NCI-H748 (cell line): ENCODE measurements around the gene SCARB1.

Source experiments
- DNase-seq: peaks from one replicate; lab custom pipeline; 2025; ENCODE audit not compliant: unreplicated experiment; lab: John Stamatoyannopoulos, UW

Gene SCARB1

DNA sequence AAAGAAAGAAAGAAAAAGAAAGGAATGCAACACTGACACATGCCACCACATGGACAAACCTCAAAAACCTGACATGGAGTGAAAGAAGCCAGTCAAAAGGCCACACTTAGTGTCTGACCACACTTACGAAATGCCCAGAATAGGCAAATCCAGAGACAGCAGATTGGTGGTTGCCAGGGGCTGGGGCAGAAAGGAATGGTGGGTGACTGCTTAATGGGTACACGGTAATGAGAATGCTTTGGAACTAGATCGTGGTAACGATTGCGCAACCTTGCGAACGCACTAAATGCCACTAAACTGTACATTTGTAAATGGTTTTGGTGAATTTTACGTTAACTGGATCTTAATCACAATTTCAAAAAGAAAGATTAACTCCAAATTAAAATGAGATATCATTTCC, 39.5 kb downstream of the SCARB1 start:
- DNase-seq = no peak

GRCh38 chr12:124823272-124823970, 40.2 kb downstream of the SCARB1 start:
- no peak for DNase-seq

- no peak for DNase-seq
Observed at GRCh38 chr12:124822218-124822617, 41.4 kb downstream of the SCARB1 start.

DNA sequence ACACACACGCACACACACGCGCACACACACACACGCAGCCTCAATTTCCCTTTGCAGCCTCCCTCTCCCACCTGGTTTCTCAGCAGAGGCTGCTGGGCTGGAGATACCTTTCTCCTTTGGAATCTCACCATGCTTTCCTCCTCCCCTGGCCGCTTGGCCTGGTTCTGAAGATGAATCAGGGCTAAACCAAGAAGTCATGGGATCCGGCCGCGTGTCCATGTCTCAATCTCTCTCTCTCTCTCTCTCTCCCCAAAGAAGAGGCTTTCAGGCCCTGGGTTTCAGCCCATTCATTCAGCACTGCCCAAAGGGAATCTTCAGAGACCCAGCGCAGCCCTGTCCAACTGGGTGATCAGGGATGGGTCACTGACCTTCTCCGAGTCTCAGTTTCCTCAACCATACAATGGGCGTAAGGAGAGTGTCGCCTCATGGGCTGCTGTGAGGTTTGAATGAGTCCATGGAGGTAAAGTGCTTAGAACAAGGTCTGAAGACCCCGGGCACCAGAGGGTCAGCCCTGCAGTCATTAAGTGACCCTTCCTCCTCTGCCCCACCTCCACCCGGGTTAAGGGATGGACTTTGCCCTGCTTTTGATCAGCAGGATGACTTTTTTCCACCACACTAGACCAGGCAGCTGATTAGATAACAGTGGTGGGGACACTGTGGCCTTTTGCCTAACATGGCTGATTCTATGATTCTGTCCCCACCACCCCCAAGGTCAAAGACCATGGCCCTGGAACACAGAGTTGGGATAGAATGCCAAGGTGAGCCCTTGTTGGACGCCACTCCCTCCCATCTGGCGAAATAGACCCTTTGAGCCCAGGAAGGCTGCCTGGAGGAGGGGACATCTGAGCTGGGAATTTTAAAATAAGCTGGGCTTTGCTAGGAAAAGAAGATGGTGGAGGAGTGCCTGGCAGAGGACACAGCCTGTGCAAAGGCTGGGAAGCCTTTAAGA, 42.1 kb downstream of the SCARB1 start:
- no peak for DNase-seq

GRCh38 chr12:124820199-124820598, 43.5 kb downstream of the SCARB1 start:
- DNase-seq = no peak

- DNase-seq = no peak
Observed at GRCh38 chr12:124819525-124819924, 44.1 kb downstream of the SCARB1 start.

GRCh38 chr12:124819080-124819479, 44.6 kb downstream of the SCARB1 start:
- no peak for DNase-seq

DNA sequence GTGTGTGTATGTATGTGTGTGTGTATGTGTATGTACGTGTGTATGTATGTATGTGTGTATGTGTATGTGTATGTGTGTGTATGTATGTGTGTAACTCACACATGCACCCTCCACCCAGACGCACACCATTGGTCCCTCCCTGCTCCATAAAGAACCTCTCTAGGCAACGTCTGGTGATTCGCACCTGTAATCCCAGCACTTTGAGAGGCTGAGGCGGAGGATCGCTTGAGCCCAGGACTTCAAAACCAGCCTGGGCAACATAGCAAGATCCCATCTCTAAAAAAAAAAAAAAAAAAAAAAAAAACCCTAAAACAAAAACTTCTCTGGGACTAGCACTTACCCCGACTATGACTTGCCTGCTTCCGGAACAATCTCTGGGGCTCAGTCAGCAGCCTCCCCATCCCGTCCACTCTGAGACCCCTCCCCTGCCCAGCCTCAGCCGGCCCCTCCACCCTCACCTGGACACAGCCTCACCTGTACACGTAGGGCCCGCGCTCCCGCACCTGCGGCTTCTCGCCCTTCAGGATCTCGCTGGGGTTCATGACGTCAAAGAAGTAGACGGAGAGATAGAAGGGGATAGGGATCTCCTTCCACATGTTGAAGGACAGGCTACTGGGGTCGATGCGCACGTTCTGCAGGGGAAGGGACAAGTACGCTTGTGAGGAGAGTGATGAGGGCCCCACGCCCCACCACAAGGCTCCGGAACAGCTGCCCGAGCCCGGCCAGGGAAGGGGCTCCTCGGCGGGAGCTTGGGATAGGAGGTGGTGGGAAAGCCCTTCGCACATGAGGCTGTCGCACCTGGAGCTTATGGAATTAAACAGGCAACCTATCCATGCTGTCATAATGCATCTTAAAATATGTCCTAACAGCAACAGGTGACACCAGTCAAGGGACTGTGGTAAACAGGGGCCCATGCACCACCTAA, 46.3 kb downstream of the SCARB1 start:
- no peak for DNase-seq

GRCh38 chr12:124816295-124816854, 47.3 kb downstream of the SCARB1 start:
- no peak for DNase-seq

DNA sequence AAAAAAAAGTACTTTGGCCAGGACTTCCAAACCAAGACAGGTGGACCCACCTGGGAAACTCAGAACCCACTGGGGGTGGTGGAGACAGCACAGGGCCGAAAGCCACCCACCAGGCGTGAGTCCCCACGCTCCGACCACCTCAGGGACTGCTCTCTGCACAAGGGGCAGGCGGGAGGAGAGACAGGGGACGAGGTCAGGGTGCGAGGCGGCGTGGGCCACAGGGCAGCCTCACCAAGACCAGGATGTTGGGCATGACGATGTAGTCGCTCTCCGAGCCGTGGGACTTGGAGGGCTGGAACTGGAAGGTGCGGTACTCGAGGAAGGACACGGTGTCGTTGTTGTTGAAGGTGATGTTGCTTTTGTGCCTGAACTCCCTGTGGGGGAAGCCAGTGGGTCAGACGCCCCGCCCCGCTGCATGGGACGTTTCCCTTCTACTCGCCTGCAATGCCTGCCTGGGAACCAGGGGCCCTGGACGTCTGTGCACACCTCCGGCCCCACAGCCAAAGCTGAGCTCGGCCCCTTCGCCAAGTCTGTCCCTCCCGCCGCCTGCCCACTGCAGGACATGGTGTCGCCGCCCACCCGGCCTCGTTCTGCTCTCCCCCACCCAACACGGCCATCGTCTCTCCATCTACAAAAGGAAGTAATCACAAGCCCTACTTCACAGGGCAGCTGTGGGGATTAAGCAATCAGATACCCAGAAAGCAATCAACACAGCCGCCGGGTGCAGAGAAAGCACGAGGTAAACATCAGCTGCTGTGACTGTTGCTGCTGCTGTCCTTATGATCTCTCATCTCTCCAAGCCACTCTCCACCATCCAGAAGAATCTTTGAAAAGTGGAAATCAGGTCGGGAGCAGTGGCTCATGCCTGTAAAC, 48.7 kb downstream of the SCARB1 start:
- peak; percentile 51 for DNase-seq

DNA sequence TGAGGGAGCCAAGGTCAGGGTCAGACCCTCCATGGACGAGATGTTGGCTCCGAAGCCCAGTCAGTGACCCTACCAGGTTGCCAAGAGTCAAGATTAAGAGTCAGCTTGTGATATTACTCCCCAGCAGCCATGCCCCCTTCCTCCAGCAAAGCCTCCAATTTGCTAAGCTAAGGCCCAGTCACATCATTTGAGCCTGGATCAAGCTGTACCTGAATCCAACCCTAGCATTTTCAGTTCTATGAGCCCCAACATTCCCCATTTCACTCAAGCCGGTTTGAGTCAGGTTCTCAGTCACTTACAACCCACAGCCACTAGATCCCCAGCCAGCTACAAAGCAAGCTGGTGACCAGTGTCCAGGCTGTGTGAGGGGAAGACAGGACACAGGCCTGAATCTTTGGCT, 49.9 kb downstream of the SCARB1 start:
- DNase-seq = no peak

DNA sequence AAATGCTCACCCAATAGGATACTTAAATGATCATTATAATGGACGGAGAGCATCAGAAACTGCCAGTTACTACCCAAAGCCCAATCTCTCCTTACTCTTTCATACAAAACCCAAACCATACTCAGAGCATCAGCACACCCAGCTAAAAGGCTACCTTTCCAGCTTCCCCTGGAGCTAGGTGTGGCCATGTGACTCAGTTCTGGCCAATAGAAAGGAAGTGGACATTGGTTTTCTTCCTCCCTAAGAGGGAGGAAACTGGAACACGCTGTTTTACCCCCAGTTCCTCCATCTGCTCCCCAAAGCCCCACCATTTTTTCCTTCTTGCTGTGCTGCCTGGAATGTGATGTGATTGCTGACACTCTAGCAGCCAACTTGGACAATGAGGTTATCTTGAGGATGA, 50.7 kb downstream of the SCARB1 start:
- DNase-seq = no peak

- no peak for DNase-seq
Observed at GRCh38 chr12:124812356-124812755, 51.3 kb downstream of the SCARB1 start.

- no peak for DNase-seq
Observed at GRCh38 chr12:124811633-124812032, 52.0 kb downstream of the SCARB1 start.

- no peak for DNase-seq
Observed at GRCh38 chr12:124809878-124810277, 53.8 kb downstream of the SCARB1 start.

DNA sequence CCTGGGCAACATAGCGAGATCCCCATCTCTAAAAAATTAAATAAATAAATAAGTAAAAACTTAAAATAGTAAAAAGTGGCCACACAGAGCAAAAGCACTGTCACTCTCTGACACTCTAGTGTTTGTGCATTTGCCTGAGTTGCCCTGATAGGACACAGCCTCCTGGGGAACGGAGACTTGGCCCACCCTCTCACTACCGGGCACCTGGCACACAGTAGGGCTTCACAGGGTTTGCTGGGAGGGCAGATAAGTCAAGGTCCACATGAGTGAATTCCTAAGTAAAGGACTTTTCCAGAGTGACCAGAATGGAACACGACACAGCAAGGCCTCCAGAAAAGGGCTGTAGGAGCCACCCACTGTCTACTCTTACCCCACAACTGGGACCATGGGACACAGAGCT, 54.3 kb downstream of the SCARB1 start:
- no peak for DNase-seq

GRCh38 chr12:124808272-124808671, 55.4 kb downstream of the SCARB1 start:
- no peak for DNase-seq

DNA sequence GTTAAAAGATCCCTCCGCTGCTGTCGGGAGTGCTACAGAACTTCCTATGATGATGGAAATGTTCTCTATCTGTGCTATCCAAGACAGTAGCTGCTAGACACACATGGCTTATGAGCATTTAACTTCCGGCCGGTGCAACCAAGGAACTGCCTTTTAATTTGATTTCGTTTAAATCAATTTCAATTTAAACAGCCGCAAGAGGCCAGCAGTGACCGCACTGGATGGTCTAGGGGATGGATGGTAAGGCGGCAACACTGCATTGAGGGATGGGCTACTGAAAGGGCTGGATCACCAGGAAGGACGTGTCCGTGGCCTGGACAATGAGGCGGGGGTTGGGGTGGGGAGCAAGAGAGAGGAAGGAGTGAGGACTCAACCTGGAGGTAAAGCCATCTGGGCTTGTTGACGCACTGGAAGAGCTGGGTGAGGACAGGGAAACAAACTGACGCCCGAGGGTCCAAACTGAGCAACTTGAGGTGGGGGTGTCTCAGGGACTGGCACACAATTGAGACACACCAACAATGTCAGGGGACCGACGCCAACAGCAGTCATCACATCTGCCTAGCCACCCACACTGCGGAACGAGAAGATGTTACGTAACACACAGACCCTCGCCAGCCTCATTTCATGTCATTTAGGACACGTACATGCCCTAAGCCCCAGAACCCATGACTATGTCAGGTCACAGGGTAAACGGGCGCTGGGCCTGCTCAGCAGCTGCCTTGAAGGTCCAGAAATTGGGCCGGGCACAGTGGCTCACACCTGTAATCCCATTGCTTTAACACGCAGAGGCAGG, 57.6 kb downstream of the SCARB1 start:
- no peak for DNase-seq

DNA sequence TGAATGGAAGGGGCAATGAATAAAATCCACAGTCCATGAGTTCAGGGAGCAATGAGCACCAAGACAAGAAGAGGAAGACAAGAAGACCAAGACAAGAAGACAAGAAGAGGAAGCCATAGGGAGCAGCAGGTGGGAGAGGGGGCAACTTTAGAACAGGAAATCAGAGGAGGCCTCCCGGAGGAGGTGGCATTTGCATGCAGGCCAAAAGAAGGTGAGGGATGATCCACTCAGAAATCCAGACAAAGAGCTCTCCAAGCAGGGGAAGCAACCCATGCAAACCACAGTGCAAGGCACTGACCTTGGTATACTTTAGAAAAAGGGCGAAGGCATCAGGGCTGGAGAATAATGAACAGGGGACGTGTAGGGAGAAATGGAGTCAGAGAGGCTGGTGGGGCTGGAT, 58.6 kb downstream of the SCARB1 start:
- no peak for DNase-seq
